Esophagus squamous epithelium (tissue), 4 donors: ENCODE measurements around the gene KMT5C.

Experiments
- CTCF ChIP-seq, 6 experiments: fragments of 450-650 bp in 4 of 6; fragments of 200-600 bp in 2 of 6; sonication (generic) in 2 of 6; IDR thresholded peaks; one replicate each; pipeline ENCODE4 v1.5.1; 2016 to 2019; ENCODE audit warnings: antibody characterized with exemption in 6 of 6, mild to moderate bottlenecking in 4 of 6, moderate library complexity in 4 of 6
- POLR2A ChIP-seq, 4 donors: fragments of 450-650 bp; IDR thresholded peaks; one replicate each; pipeline ENCODE4 v1.6.1; 2017; ENCODE audit warnings: antibody characterized with exemption in 4 of 4, mild to moderate bottlenecking in 4 of 4, moderate library complexity in 3 of 4

GRCh38 chr19:55382522-55383054, 42.9 kb downstream of the KMT5C start:
- TF ChIP-seq CTCF (IDR thresholded peaks at IDR 0.05): no peak
- TF ChIP-seq POLR2A (IDR thresholded peaks at IDR 0.05): no peak
